Kidney (tissue), 14 donors: ENCODE results near the gene LY6G6D. TPM values are rescaled to one million over a fixed set of nuclear protein-coding genes. Genes with fewer than 3 reads are reported as not detected.

Source experiments
- DNase-seq, 5 donors: peaks; one replicate each; pipeline ENCODE4 v3.0.0-alpha.2; 2013 to 2020
- FAIRE-seq: peaks from 2 replicates; lab custom pipeline; 2012; peaks lifted over from hg19 to GRCh38; lab: Jason Lieb, UNC
- H3K27ac ChIP-seq, 2 donors: one replicate each; pipeline ENCODE4 v1.7.0; 2013; ENCODE audit warnings: low read depth in 2 of 2, low read length in 2 of 2, inconsistent platforms in 1 of 2
- H3K27me3 ChIP-seq: one replicate; pipeline ENCODE4 v1.7.1; 2013; ENCODE audit warnings: low read length, inconsistent platforms; ENCODE audit not compliant: control insufficient read depth, insufficient read depth
- H3K36me3 ChIP-seq, 3 donors: one replicate each; pipeline versions ENCODE4 v1.7.0 to v1.7.1; 2013; ENCODE audit warnings: low read length in 3 of 3, control low read depth in 1 of 3, inconsistent platforms in 1 of 3; ENCODE audit not compliant: insufficient read depth in 3 of 3, control insufficient read depth in 2 of 3
- H3K4me1 ChIP-seq, 3 donors: one replicate each; pipeline versions ENCODE4 v1.7.0 to v1.7.1; 2013; ENCODE audit warnings: low read length in 3 of 3, inconsistent platforms in 1 of 3, low read depth in 1 of 3; ENCODE audit not compliant: control insufficient read depth in 2 of 3, insufficient read depth in 2 of 3
- H3K4me3 ChIP-seq, 3 donors: one replicate each; pipeline versions ENCODE4 v1.7.0 to v1.8.1; 2013; ENCODE audit warnings: low read length in 3 of 3, control low read depth in 1 of 3, inconsistent platforms in 1 of 3
- H3K9ac ChIP-seq, 3 donors: one replicate each; pipeline versions ENCODE4 v1.7.0 to v1.7.1; 2013; ENCODE audit warnings: low read length in 3 of 3, control low read depth in 1 of 3, inconsistent platforms in 1 of 3
- H3K9me3 ChIP-seq, 3 donors: one replicate each; pipeline versions ENCODE4 v1.7.0 to v1.7.1; 2013; ENCODE audit warnings: low read length in 3 of 3, control low read depth in 1 of 3, inconsistent platforms in 1 of 3; ENCODE audit not compliant: control insufficient read depth in 2 of 3, insufficient read depth in 1 of 3
- CTCF ChIP-seq: IDR thresholded peaks from 3 replicates; pipeline ENCODE4 v1.5.1; 2012; ENCODE audit warnings: mild to moderate bottlenecking, moderate library complexity, borderline replicate concordance; ENCODE audit not compliant: insufficient read depth; ENCODE audit errors: extremely low read depth
- intact Hi-C: fragments of 100-400 bp; cut with DNase I; formaldehyde crosslinking; loops from one replicate; pipeline ENCODE4 v1.11.1; 2022
- polyA plus RNA-seq: library from polyadenylated mRNA; stranded (reverse); fragments of 350-450 nt; fragmentation: Illumina TruSeq; extraction: RNeasy Lipid Tissue Mini Kit (QIAGEN cat#74804); gene quantifications from one replicate; pipeline ENCODE4 v1.2.3, GENCODE V29; 2014; ENCODE audit warnings: low read depth, low replicate concordance; ENCODE audit not compliant: insufficient read depth
- total RNA-seq: library from RNA; stranded (reverse); fragmentation: NEBNext Ultra II Directional; extraction: Animal tissue kit (Norgen Biotek cat#: 25700); gene quantifications from one replicate; pipeline ENCODE4 v1.2.1, GENCODE V29; 2021
- donor health status: control.
- donor health status: control.
- donor health status: control.
- donor health status: control.
- donor health status: control.
- donor health status: DM: yes; HTN: yes; CAD: no.
- donor health status: Normal renal cell carcinoma (clear cell type).

LY6G6D gene
- total and polyA plus RNA-seq, 2 donors from 2014 or later = not detected

- FAIRE-seq (no peak), DNase-seq (no peak)
- Histone ChIP-seq H3K9me3 (no peaks in the 10 kb centered on the region), H3K27ac (no peak overlapping the region), H3K36me3 (peaks cover 9 to 49% (median 46%) of the 10 kb centered on the region in 3 donors), H3K9ac (no peak overlapping the region), H3K27me3 (no peaks in the 10 kb centered on the region), H3K4me1 (no peaks in the 10 kb centered on the region), H3K4me3 (no peak overlapping the region)
- intact Hi-C loops = no loop called here
- TF ChIP-seq CTCF = no peak
Observed at GRCh38 chr6:31691078-31691463, 24.1 kb upstream of the LY6G6D start.

- Histone ChIP-seq H3K4me3 (no peak overlapping the region), H3K36me3 (peaks cover 9 to 51% (median 46%) of the 10 kb centered on the region in 3 donors), H3K9me3 (no peaks in the 10 kb centered on the region), H3K27me3 (no peaks in the 10 kb centered on the region), H3K27ac (no peak overlapping the region), H3K4me1 (no peaks in the 10 kb centered on the region), H3K9ac (no peak overlapping the region)
- FAIRE-seq (no peak), DNase-seq (no peak)
- TF ChIP-seq CTCF = no peak
- intact Hi-C loops = no loop called here
Observed at GRCh38 chr6:31691564-31692108, 23.5 kb upstream of the LY6G6D start.

- H3K36me3 ChIP-seq = peaks cover 9 to 54% (median 45%) of the 10 kb centered on the region in 3 donors
- no peaks in the 10 kb centered on the region for H3K4me1 ChIP-seq
- no peaks in the 10 kb centered on the region for H3K9me3 ChIP-seq
- TF ChIP-seq CTCF = no peak
- DNase-seq (no peak), FAIRE-seq (no peak)
- no peaks in the 10 kb centered on the region for H3K27me3 ChIP-seq
- no peak overlapping the region for H3K27ac ChIP-seq
- intact Hi-C loops = no loop called here
- H3K4me3 ChIP-seq = no peak overlapping the region
- no peak overlapping the region for H3K9ac ChIP-seq
Observed at GRCh38 chr6:31692353-31692752, 22.8 kb upstream of the LY6G6D start.

DNA sequence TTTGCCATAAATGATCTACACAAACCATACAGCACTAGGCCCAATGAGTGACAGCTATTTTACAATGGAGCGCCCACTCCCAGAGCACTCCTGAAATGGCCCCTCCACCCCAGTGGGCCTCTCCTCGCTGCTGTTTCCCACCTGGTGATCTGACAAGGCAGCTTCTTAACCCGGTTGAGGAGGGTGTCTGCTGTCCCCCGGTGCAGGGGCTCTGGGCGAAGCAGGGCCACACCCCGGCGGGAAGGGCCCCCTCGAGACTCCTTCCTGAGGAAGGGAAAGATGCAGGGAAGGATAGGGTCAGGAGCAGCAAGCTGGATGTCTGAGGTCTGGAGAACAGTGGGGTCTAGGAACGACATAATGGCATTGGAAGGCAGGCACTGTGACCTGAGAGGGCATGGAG is 22.3 kb upstream of the LY6G6D start:
- no peak for FAIRE-seq
- Histone ChIP-seq H3K9ac (no peak overlapping the region), H3K4me1 (no peaks in the 10 kb centered on the region), H3K9me3 (no peaks in the 10 kb centered on the region), H3K4me3 (no peak overlapping the region), H3K36me3 (peaks cover 9 to 50% (median 44%) of the 10 kb centered on the region in 3 donors), H3K27me3 (no peaks in the 10 kb centered on the region), H3K27ac (no peak overlapping the region)
- TF ChIP-seq CTCF = no peak
- intact Hi-C loops = no loop called here
- DNase-seq = no peak
